WTC11 (cell line): ENCODE results near the gene RABGGTA. TPM values are rescaled to one million over a fixed set of nuclear protein-coding genes. Genes with fewer than 3 reads are reported as not detected.

Experiments used
- ATAC-seq: fragments of 200-7000 bp; cut with Tn5 transposase; 2 replicates; pipeline ENCODE4 v1.10.0; 2021; ENCODE audit warnings: mild to moderate bottlenecking, moderate library complexity
- CTCF ChIA-PET: fragments of 300-600 bp; sonication (Branson Sonifier 250); formaldehyde crosslinking; loops from one replicate; lab custom pipeline; 2021; ENCODE audit warnings: antibody characterized with exemption; lab: Charles Lee
- POLR2A ChIA-PET: fragments of 350-600 bp; sonication (Branson Sonifier 250); formaldehyde crosslinking; loops from one replicate; lab custom pipeline; 2021; ENCODE audit warnings: antibody characterized with exemption; lab: Charles Lee
- DNase-seq: peaks from one replicate; pipeline ENCODE4 v3.0.0; 2021; ENCODE audit warnings: low spot score
- H3K27ac Mint-ChIP-seq: 2 replicates; pipeline ENCODE4 v1.8.0; 2021; ENCODE audit warnings: mixed read lengths
- H3K27me3 Mint-ChIP-seq: 2 replicates; pipeline ENCODE4 v1.8.0; 2021; ENCODE audit warnings: low read depth, mild to moderate bottlenecking, moderate library complexity, mixed read lengths
- H3K36me3 Mint-ChIP-seq: 2 replicates; pipeline ENCODE4 v1.8.0; 2021; ENCODE audit warnings: mixed read lengths
- H3K4me1 Mint-ChIP-seq: 2 replicates; pipeline ENCODE4 v1.8.0; 2022; ENCODE audit warnings: mixed read lengths
- H3K4me3 Mint-ChIP-seq: 2 replicates; pipeline ENCODE4 v1.8.0; 2021; ENCODE audit warnings: mild to moderate bottlenecking, moderate library complexity, mixed read lengths
- H3K9me3 Mint-ChIP-seq: 2 replicates; pipeline ENCODE4 v1.8.0; 2021; ENCODE audit warnings: mixed read lengths
- ARID4B ChIP-seq: sonication (generic); formaldehyde crosslinking; IDR thresholded peaks from 2 replicates; pipeline ENCODE4 v1.8.0; 2023; ENCODE audit warnings: missing genetic modification reagents, mild to moderate bottlenecking, borderline replicate concordance
- ATF3 ChIP-seq: sonication (generic); formaldehyde crosslinking; conservative IDR thresholded peaks from 2 replicates; pipeline ENCODE4 v1.8.1; 2022; ENCODE audit warnings: mild to moderate bottlenecking, missing genetic modification reagents
- ATF6 ChIP-seq: sonication (generic); formaldehyde crosslinking; IDR thresholded peaks from 2 replicates; pipeline ENCODE4 v1.8.1; 2023; ENCODE audit warnings: mild to moderate bottlenecking, missing genetic modification reagents
- CREM ChIP-seq: sonication (generic); formaldehyde crosslinking; IDR thresholded peaks from 2 replicates; pipeline ENCODE4 v1.8.1; 2022; ENCODE audit warnings: mild to moderate bottlenecking, missing genetic modification reagents, moderate library complexity
- CTCF ChIP-seq: fragments of 200-600 bp; IDR thresholded peaks from 2 replicates; pipeline ENCODE4 v1.8.0; 2022; ENCODE audit warnings: antibody characterized with exemption
- E2F5 ChIP-seq: sonication (generic); formaldehyde crosslinking; IDR thresholded peaks from 2 replicates; pipeline ENCODE4 v1.8.1; 2022; ENCODE audit warnings: mild to moderate bottlenecking, moderate library complexity, missing genetic modification reagents
- ESRRA ChIP-seq: sonication (generic); formaldehyde crosslinking; IDR thresholded peaks from 2 replicates; pipeline ENCODE4 v1.8.1; 2022; ENCODE audit warnings: mild to moderate bottlenecking, missing genetic modification reagents, borderline replicate concordance
- IRF1 ChIP-seq: sonication (generic); formaldehyde crosslinking; IDR thresholded peaks from 2 replicates; pipeline ENCODE4 v1.8.0; 2023; ENCODE audit warnings: missing genetic modification reagents
- IRF2 ChIP-seq: sonication (generic); formaldehyde crosslinking; IDR thresholded peaks from 2 replicates; pipeline ENCODE4 v1.8.0; 2022; ENCODE audit warnings: low read depth, missing genetic modification reagents, borderline replicate concordance
- JUN ChIP-seq: sonication (generic); formaldehyde crosslinking; IDR thresholded peaks from 2 replicates; pipeline ENCODE4 v1.8.0; 2023; ENCODE audit warnings: mild to moderate bottlenecking, missing genetic modification reagents
- SMAD4 ChIP-seq: sonication (generic); formaldehyde crosslinking; IDR thresholded peaks from 2 replicates; pipeline ENCODE4 v1.8.0; 2022; ENCODE audit warnings: mild to moderate bottlenecking, missing genetic modification reagents
- TP53 ChIP-seq: sonication (generic); formaldehyde crosslinking; IDR thresholded peaks from 2 replicates; pipeline ENCODE4 v1.8.1; 2023; ENCODE audit warnings: mild to moderate bottlenecking, missing genetic modification reagents
- ZBTB43 ChIP-seq: sonication (generic); formaldehyde crosslinking; IDR thresholded peaks from 2 replicates; pipeline ENCODE4 v1.8.1; 2023; ENCODE audit warnings: mild to moderate bottlenecking, missing genetic modification reagents
- ZMAT4 ChIP-seq: fragments of 250-450 bp; sonication (Bioruptor Pico); IDR thresholded peaks from 2 replicates; pipeline ENCODE4 v1.9.0; 2021; ENCODE audit warnings: mild to moderate bottlenecking
- ZNF281 ChIP-seq: sonication (generic); formaldehyde crosslinking; IDR thresholded peaks from 2 replicates; pipeline ENCODE4 v1.8.0; 2023; ENCODE audit warnings: mild to moderate bottlenecking, missing genetic modification reagents
- ZNF425 ChIP-seq: fragments of 250-450 bp; sonication (Bioruptor Pico); conservative IDR thresholded peaks from 2 replicates; pipeline ENCODE4 v1.9.0; 2021; ENCODE audit warnings: mild to moderate bottlenecking
- total RNA-seq: library from RNA; stranded (reverse); gene quantifications from 3 replicates; pipeline ENCODE4 v1.2.3, GENCODE V29; 2021

RABGGTA gene
- total RNA-seq, 1 experiment from 2014 or later, result 27.1 TPM

- TF ChIP-seq ZNF281 (CRISPR knock-in tag) (no peak), IRF2 (no peak), ESRRA (CRISPR knock-in tag) (no peak), IRF1 (CRISPR knock-in tag) (no peak), SMAD4 (CRISPR knock-in tag) (no peak), ATF3 (no peak), ZNF425 (CRISPR knock-in tag) (no peak), ZBTB43 (CRISPR knock-in tag) (no peak), ARID4B (CRISPR knock-in tag) (no peak), CREM (no peak)
These were observed 8.3 kb downstream of the RABGGTA start, which contains the start of gene TGM1 (continued) for GRCh38 chr14:24262821-24263733.

- Mint-ChIP-seq H3K9me3 (no peaks in the 10 kb centered on the region), H3K4me3 (no peak overlapping the region), H3K4me1 (no peaks in the 10 kb centered on the region), H3K27ac (no peak overlapping the region), H3K36me3 (no peaks in the 10 kb centered on the region), H3K27me3 (no peaks in the 10 kb centered on the region)
- DNase-seq (no peak), ATAC-seq (no peak)
- POLR2A ChIA-PET, result interaction anchor here (0.9 kb wide), 1 partner anchor 9 kb away, joined by 5 read pairs; the partner anchor contains the start of gene RABGGTA
- TF ChIP-seq CTCF (no peak), ZMAT4 (CRISPR knock-in tag) (no peak), ATF6 (no peak), TP53 (CRISPR knock-in tag) (no peak), JUN (no peak), E2F5 (CRISPR knock-in tag) (no peak)
- CTCF ChIA-PET, result interaction anchor here (1.0 to 2.6 kb wide), 4 partner anchors 9 to 49 kb away, joined by 3 to 17 read pairs (median 6); partner anchors contain the start of genes RABGGTA and TINF2
These were observed 9.4 kb downstream of the RABGGTA start for GRCh38 chr14:24261969-24262327.
